GM12874 (cell line): ENCODE data around the gene NTM.

Source experiments
- TF ChIP-seq, protein P1 (sequence below): IDR thresholded peaks from 2 replicates; pipeline ENCODE4 v1.5.1; 2011; ENCODE audit warnings: low read depth, mild to moderate bottlenecking, control low read depth, low read length, moderate library complexity; ENCODE audit not compliant: insufficient read depth

The NTM gene

DNA sequence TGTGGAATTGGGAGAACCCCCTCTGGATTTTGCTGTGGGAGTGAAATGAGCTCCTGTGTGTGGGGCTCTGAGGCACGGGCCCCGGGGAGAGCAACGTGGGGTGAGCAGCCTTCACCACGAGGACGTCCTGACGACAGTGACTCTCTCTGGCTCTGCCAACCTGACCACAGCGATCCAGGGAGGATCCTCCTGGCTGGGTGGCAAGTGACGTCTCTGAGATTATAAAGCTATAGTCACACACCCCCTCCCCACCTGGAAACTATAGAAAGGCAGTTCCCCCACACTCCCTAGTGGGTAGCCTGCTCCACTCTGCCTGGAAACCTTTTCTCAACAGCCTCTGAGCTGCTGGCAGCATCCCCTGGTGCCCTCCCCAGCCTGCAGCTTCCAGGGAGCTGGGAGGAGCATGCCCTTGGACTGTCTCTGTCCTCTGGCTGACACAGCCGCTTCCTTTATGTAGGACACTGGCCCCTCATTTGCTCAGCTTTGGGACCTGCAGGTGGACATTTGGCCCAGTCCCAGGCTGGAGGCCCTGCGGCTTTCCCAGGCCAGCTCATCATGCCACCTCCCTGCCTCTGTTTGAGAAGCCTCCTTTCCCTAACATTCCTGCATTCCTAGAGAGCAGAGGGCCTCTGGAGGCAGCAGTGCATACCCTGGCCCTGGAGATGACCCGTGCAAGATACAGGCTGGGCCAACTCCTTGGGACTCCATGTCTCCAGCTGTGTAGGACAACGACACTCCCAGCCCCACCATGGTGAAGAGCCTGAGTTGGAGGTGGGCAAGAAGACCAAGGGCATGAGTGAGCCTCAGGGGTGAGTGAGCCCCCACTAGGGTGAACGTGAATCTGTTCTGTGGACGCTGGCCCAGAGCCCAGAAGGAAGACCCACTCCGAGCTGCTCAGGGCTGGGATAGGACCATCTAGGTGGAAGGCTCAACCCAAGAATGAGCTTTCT is 314.0 kb downstream of the NTM start:
- TF ChIP-seq, protein P1, sequence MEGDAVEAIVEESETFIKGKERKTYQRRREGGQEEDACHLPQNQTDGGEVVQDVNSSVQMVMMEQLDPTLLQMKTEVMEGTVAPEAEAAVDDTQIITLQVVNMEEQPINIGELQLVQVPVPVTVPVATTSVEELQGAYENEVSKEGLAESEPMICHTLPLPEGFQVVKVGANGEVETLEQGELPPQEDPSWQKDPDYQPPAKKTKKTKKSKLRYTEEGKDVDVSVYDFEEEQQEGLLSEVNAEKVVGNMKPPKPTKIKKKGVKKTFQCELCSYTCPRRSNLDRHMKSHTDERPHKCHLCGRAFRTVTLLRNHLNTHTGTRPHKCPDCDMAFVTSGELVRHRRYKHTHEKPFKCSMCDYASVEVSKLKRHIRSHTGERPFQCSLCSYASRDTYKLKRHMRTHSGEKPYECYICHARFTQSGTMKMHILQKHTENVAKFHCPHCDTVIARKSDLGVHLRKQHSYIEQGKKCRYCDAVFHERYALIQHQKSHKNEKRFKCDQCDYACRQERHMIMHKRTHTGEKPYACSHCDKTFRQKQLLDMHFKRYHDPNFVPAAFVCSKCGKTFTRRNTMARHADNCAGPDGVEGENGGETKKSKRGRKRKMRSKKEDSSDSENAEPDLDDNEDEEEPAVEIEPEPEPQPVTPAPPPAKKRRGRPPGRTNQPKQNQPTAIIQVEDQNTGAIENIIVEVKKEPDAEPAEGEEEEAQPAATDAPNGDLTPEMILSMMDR = no peak

- TF ChIP-seq, protein P1 = no peak
Measured at GRCh38 chr11:131685206-131685605, 314.8 kb downstream of the NTM start.

- TF ChIP-seq, protein P1 = no peak
Measured at GRCh38 chr11:131685906-131686305, 315.5 kb downstream of the NTM start.

DNA sequence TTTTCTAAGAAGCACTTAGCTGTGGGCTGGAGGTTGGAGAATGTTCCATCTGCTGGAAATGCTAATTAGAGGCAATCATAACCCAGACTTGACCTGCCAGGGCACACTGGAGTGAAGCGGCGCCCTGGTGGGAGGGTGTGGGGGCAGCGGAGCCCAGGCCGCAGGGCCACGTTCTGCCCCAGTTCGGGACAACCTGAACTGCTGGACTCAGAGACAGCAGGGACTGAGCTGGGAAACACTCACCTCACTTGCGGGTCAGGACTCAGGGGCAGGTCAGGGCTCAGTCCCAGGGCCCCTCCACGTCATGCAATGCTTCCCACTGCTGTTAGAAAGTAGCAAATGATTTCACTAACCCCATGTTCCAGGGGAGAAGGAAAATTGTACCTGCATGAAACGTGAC is 316.4 kb downstream of the NTM start:
- TF ChIP-seq, protein P1 = no peak

- TF ChIP-seq, protein P1 = no peak
Measured at GRCh38 chr11:131687291-131688047, 317.1 kb downstream of the NTM start.

- TF ChIP-seq, protein P1 = peak; percentile 90
Measured at GRCh38 chr11:131688048-131688693, 317.8 kb downstream of the NTM start.
